Frontal cortex (tissue), 4 donors: Measurements from ENCODE around the gene MYL2. TPM values are rescaled to one million over a fixed set of nuclear protein-coding genes. Genes with fewer than 3 reads are reported as not detected.
"Not testable (repeated sequence)": the region's sequence is repeated elsewhere in the genome, so short reads cannot be mapped to it uniquely, and the experiment has no call there.

Source experiments
- DNase-seq, 2 donors: peaks; one replicate each; pipeline ENCODE4 v3.0.0; 2012; ENCODE audit warnings: low spot score in 2 of 2
- FAIRE-seq: peaks from 2 replicates; lab custom pipeline; 2012; peaks lifted over from hg19 to GRCh38; lab: Jason Lieb, UNC
- total RNA-seq: library from RNA; depleted of rRNA; stranded (reverse); fragments of >200 nt; gene quantifications from one replicate; pipeline ENCODE4 v1.2.3, GENCODE V29; 2014
- donor health status: control.
- donor health status: control.
- donor health status: control.

MYL2 gene
- total RNA-seq, result not detected

- no peak for DNase-seq
- no peak for FAIRE-seq
These were observed at the start of gene MYL2 for GRCh38 chr12:110920324-110920910. MYL2 (minus strand) TSS chr12:110920579; CDS start chr12:110920529, 50 bp downstream.

DNA sequence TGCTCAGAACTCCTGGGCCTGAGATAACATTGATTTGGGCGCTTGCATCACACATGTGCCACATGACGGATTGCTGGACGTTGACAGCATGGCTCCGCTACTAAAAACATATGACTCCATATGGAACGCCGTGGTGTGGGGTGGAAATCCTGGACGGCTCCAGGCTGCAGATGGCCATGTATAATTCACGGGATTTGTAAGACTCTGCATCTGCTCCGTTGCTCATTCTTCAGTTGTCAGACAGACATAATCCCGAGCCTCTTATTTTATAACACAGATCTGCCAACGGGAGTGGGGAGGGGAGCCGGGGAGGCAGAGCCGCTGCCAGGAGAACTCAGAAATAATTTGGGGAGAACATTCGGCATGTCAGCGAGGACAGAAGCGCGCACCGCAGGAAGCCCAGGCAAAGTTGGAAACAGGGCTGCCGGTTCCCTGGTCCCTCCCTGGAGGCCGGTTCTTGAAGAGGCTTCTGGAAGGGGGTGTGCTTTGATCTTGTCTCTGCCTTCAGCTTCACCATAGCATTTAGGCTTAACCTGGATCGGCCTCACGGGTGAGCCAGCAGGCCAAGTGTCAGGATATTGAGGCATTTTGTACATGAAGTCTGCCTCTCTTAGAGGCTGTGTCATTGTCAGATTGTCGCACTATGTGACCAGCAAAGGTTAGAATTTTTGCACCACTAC lies 45.8 kb upstream of the MYL2 start:
- FAIRE-seq (no peak), DNase-seq (peak in 1 of 2 donors; percentile 6)

GRCh38 chr12:110965574-110965973 lies 45.2 kb upstream of the MYL2 start:
- DNase-seq, result no peak
- no peak for FAIRE-seq

DNA sequence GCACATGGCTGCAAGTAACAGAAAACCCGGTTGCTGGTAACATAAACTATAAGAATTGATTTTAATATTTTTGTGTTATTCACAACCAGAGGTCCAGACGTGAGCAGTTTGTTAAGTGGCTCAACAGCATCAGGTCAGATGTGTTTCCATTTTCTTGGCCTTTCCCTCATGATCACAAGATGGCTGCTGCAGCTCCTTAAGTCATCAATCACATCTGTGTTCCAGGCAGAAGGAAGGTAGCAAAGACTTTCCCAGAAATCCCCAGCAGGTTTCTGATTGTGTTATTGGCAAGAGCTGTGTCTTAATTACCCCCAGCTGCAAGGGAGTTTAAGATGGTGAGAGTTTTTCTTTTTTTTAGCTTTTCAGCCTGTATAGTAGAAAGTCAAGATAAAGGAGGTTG lies 40.4 kb upstream of the MYL2 start:
- DNase-seq (no peak), FAIRE-seq (no peak)

GRCh38 chr12:110957652-110958051 lies 37.3 kb upstream of the MYL2 start:
- FAIRE-seq (no peak), DNase-seq (peak in 1 of 2 donors; percentile 22)

GRCh38 chr12:110957159-110957558 lies 36.8 kb upstream of the MYL2 start:
- DNase-seq (no peak), FAIRE-seq (no peak)

DNA sequence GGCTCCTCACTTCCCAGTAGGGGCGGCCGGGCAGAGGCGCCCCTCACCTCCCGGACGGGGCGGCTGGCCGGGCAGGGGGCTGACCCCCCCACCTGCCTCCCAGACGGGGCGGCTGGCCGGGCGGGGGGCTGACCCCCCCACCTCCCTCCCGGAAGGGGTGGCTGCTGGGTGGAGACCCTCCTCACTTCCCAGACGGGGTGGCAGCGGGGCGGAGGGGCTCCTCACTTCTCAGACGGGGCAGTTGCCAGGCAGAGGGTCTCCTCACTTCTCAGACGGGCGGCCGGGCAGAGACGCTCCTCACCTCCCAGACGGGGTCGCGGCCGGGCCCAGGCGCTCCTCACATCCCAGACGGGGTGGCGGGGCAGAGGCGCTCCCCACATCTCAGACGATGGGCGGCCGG lies 30.5 kb upstream of the MYL2 start:
- not testable (repeated sequence) for DNase-seq, FAIRE-seq

GRCh38 chr12:110950466-110950865 lies 30.1 kb upstream of the MYL2 start:
- not testable (repeated sequence) for FAIRE-seq, DNase-seq

- FAIRE-seq, result no peak
These were observed 27.7 kb upstream of the MYL2 start for GRCh38 chr12:110948041-110948440.

GRCh38 chr12:110943373-110943772 lies 23.0 kb upstream of the MYL2 start:
- DNase-seq (no peak), FAIRE-seq (no peak)

More at GRCh38 chr12:110948041-110948440, 27.7 kb upstream of the MYL2 start:
- no peak for DNase-seq

DNA sequence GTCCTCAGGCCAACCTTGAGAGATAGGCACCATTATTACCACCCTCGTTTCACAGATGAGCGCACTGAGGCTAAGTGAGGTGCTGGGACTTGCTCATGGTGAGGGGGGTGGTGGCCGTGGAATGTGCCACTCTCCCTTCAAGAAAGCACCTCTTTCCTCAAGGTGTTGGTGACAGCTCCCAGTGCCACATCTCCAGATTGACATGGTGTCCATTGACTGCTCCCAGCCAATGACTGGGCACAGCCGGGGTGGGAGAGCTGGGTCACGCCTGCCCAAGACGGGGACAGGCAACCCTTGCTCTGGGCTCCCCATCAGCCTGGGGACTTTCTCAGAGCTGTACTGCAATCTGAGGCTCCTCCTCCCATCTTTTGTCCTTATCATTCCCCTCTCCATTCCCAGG lies 21.0 kb upstream of the MYL2 start:
- DNase-seq (no peak), FAIRE-seq (no peak)

DNA sequence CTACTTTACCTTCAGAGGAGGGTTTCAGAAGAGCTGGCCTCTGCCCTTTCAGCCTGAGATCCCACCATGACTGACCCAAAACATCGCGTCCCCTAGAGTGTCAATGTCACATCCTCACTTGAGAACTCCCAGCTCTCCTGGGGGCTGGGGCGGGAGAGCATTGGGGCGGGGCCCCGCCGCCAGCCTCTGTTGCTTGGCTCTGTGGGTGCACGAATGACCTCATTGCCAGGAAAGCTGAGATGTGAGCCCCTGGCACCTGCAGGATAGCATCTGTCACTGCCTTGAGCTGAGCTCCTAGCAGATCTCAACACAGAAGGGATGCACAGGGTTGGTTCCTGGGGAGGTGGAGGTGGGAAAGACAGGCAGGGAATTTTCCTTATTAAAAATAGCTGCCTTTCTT lies 20.6 kb upstream of the MYL2 start:
- no peak for FAIRE-seq
- no peak for DNase-seq

DNA sequence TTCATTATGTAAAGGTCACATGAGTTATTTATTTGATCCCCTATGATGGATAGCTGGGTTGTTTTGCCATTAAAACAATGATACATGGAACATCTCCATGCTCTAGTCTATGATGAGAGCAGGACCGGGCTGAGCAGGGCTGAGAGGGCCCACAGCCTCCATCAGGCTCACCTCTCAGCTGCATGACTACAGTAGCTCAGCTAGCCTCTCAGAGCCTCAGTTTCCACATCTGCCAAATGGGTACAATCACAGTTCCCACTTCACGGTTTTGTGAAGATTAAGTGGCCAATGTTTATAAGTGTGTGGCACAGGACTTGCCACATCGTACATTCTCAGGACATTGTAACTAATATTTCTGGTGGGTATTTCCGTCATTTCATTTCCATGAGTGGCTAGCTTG lies 19.9 kb upstream of the MYL2 start:
- DNase-seq (no peak), FAIRE-seq (no peak)

DNA sequence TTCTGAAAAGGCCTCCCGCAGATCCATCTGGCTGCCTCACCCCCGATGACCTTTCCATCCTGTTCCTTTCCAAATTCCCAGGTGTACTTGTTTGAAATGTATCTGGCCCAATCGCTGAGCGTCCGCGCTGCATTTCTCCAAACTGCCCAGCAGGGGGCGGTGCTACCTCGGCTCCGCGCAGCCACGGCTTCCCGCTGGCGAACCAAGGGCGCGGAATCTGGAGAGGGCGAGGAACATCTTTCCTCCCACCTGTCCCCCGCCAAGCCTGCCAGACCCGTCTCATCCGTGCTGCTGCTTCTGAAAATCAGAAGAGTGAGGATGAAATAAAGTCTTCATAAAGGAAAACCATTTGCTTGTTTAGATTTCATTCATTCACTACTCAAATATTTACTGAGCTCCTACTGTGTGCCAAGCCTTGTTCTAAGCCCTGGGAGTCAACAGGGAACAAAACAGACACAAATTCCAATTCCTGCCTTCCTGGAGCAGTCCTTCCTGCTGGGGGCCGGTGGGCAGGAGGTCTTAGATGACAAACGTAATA lies 16.8 kb upstream of the MYL2 start:
- no peak for FAIRE-seq
- peak; percentile 38 to 67 for DNase-seq

DNA sequence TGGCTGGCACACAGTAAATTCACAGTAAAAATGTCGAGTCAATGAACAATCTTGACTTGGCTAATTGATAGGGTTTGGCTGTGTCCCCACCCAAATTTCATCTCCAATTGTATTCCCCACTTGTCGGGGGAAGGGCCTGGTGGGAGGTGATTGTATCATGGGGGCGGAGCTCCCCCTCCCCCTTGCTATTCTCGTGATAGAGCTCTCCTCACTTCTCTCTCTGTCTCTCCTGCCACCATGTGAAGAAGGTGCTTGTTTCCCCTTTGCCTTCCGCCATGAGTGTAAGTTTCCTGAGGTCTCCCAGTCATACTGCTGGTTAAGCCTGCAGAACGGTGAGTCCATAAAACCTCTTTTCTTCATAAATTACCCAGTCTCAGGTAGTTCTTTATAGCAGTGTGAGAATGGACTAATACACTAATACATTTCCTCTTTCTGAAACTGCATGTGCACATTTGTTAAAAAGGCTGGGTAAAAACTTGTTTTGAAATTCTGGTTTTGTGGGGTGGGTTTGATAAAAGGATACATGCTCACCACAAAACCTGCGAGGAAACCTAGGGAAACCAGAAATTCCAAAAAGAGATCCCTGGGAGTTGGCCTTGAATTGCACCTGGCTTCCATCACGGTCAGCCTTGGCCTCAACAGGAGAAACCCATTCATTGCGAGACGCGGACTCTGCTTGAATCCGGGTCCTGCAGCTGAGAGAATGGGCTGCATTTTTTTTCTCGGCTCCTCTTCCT lies 16.2 kb upstream of the MYL2 start:
- FAIRE-seq (no peak), DNase-seq (no peak)

DNA sequence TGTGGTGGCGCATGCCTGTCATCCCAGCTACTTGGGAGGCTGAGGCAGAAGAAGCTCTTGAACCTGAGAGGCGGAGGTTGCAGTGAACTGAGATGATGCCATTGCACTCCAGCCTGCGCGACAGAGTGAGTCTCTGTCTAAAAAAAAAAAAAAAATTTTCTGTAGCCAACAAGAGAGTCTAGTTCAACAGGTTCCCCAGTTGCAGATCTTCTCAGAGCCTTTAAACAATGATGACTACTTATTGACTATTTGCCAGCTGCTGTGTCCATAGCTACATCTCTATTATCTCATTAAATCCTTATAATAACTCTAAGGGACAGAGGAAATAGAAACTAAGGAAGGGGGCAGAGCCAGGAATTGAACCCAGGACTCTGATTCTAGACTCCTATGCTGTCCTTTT lies 15.2 kb upstream of the MYL2 start:
- DNase-seq, result no peak

DNA sequence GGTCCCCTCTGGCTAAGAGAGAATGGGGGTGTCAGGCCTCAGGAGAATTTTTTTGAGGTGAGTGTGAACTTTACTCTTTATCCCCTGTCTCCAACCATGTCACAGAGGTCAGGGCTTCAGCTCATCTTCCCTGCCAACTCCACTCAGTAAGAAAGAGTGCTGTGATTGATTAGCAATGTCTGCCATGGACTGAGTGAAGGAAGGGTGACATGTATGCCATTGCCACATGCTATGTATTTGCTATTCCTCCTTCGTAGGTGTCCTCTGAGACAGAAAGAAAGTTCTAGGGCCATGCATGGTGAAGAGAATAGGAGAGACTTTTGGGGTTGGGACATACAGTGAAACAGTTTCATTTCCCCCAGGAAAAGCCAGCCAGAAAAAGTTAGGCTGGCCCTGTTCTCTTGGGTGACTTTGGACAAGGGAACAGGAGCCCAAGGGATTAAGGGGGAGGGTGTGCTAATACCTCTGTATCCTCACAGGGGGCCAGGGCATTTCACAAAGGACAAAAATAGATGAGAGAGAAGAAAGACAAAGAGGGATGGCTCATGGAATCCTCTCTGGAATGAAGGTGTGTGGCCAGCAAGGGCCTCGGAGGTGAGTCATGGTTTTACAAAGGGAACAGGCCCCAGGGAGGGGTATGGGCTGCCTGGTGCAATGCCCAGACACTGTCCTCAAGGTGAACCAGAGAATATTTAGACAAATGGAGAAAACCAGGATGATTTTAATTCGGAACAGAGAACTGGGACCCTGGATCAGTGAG lies 13.9 kb upstream of the MYL2 start:
- DNase-seq (no peak), FAIRE-seq (no peak)

More for the DNA sequence above, 15.2 kb upstream of the MYL2 start:
- no peak for FAIRE-seq

DNA sequence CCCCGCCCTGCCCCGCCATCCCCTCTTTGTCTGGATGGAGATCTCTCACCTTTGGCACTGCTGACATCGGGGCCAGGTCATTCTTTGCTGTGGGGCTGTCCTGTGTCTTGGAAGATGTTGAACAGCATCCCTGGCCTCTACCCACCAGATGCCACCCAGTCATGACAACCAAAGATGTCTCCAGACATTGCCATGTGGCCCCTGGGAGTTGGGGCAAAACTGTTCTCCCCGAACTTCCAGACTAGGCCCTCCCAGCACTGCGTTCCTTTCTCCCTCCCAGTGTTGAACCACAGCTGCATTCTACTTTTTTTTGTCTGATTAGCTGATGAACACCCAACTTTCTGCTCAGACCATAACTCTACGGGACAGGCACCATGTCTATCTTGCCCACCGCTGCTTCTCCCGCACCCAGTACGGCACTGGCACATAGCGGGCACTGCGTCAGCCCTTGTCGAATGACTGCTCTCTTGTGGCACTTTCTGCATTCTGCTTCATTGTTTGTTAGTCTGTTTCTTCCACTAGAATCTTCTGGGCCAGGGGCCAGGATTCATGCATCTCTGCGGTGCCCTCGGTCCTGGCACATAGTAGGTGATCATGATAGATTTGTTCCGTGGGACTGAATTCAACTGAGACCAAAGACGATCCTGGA lies 13.1 kb upstream of the MYL2 start:
- DNase-seq (no peak), FAIRE-seq (no peak)

DNA sequence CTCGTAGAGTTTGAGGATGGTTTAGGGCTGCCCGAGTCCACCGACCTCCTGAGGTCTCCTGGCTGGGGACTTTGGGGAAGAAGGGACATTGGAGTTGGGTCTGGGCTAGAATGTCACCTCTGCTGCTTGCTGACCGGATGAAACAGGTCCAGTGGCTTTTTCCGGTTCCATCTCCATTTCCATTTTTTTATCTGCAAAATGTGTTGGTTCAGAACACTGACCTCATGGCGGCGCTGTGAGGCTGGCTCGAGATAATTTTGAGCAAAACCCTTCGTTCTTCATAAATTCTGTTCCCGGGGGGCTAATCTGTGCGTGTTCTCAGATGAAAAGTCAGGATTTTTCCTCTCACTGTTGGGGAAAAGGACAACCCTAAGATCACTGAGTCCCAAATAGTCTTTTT lies 11.7 kb upstream of the MYL2 start:
- DNase-seq (no peak), FAIRE-seq (no peak)

- DNase-seq (no peak), FAIRE-seq (no peak)
These were observed 10.9 kb upstream of the MYL2 start for GRCh38 chr12:110931315-110931728.
